ENCODE results near the gene ZNF526.

- no peak for TF ChIP-seq POLR2AphosphoS5 (IDR thresholded peaks at IDR 0.05; ENCODE audit: low read depth, low read length)
- no peak for TF ChIP-seq SPI1 (IDR thresholded peaks at IDR 0.05; ENCODE audit: low read depth, low read length)
These were observed 28.3 kb upstream of the ZNF526 start for GRCh38 chr19:42191855-42192254.
